ENCODE measurements around the gene ASCL2. TPM values are rescaled to one million over a fixed set of nuclear protein-coding genes. Genes with fewer than 3 reads are reported as not detected.
A peak's percentile ranks its signal among the peaks of the same experiment; 100 is the strongest.

The ASCL2 gene
- total RNA-seq, 4 donors from 2014 or later = 1.0 to 1.6 (median 1.5) TPM; not detected in 1

GRCh38 chr11:2262301-2263070, 7.9 kb downstream of the ASCL2 start:
- no peaks in the 10 kb centered on the region for H3K27me3 ChIP-seq
- no peaks in the 10 kb centered on the region for H3K36me3 ChIP-seq
- no peaks in the 10 kb centered on the region for H3K9me3 ChIP-seq
- no peak overlapping the region for H3K27ac ChIP-seq
- H3K4me1 ChIP-seq = no peaks in the 10 kb centered on the region
- DNase-seq = peak in 1 of 2 donors; percentile 11
- no peak overlapping the region for H3K4me3 ChIP-seq
- intact Hi-C loops (cut with DNase I; ENCODE audit: low total_unique reads) = no loop called here
- TF ChIP-seq POLR2A (IDR thresholded peaks at IDR 0.05) (no peak), CTCF (IDR thresholded peaks at IDR 0.05) (no peak)

- Histone ChIP-seq H3K9me3 (no peaks in the 10 kb centered on the region), H3K4me1 (no peaks in the 10 kb centered on the region), H3K27ac (no peak overlapping the region), H3K4me3 (no peak overlapping the region), H3K36me3 (no peaks in the 10 kb centered on the region), H3K27me3 (no peaks in the 10 kb centered on the region)
- intact Hi-C loops (cut with DNase I; ENCODE audit: low total_unique reads) = no loop called here
- TF ChIP-seq POLR2A (IDR thresholded peaks at IDR 0.05) (no peak), CTCF (IDR thresholded peaks at IDR 0.05) (no peak)
- DNase-seq = no peak
Measured at GRCh38 chr11:2261436-2262230, 8.8 kb downstream of the ASCL2 start.

GRCh38 chr11:2260491-2261364, 9.7 kb downstream of the ASCL2 start:
- H3K27ac ChIP-seq = no peak overlapping the region
- DNase-seq = no peak
- TF ChIP-seq CTCF (IDR thresholded peaks at IDR 0.05) (no peak), POLR2A (IDR thresholded peaks at IDR 0.05) (no peak)
- H3K27me3 ChIP-seq = no peaks in the 10 kb centered on the region
- H3K36me3 ChIP-seq = no peaks in the 10 kb centered on the region
- intact Hi-C loops (cut with DNase I; ENCODE audit: low total_unique reads) = no loop called here
- H3K9me3 ChIP-seq = no peaks in the 10 kb centered on the region
- no peak overlapping the region for H3K4me3 ChIP-seq
- no peaks in the 10 kb centered on the region for H3K4me1 ChIP-seq

GRCh38 chr11:2259897-2260451, 10.4 kb downstream of the ASCL2 start:
- Histone ChIP-seq H3K4me1 (no peaks in the 10 kb centered on the region), H3K27ac (no peak overlapping the region), H3K27me3 (no peaks in the 10 kb centered on the region), H3K4me3 (no peak overlapping the region), H3K36me3 (no peaks in the 10 kb centered on the region), H3K9me3 (no peaks in the 10 kb centered on the region)
- no peak for TF ChIP-seq POLR2A (IDR thresholded peaks at IDR 0.05)
- TF ChIP-seq CTCF (IDR thresholded peaks at IDR 0.05) = no peak
- DNase-seq = no peak
- intact Hi-C loops (cut with DNase I; ENCODE audit: low total_unique reads) = no loop called here

Measured in uterus (tissue), 4 donors.